GM12892 (cell line): ENCODE results near the gene HSPA2.

ENCODE experiments used
- POLR2A ChIP-seq: IDR thresholded peaks from 2 replicates; pipeline ENCODE4 v1.6.1; 2011; ENCODE audit warnings: low read depth, low read length, control low read depth
- TAF1 ChIP-seq: IDR thresholded peaks from 2 replicates; pipeline ENCODE4 v1.6.1; 2011; ENCODE audit warnings: low read depth, mild to moderate bottlenecking, control low read depth, low read length, borderline replicate concordance

- TF ChIP-seq POLR2A (no peak), TAF1 (no peak)
Measured at GRCh38 chr14:64501411-64502171, 39.0 kb upstream of the HSPA2 start.
